K562 (cell line): ENCODE data around the gene SPEM2. TPM values are rescaled to one million over a fixed set of nuclear protein-coding genes. Genes with fewer than 3 reads are reported as not detected.

Experiments used
- ATAC-seq: fragments of 200-7000 bp; cut with Tn5 transposase; 3 replicates; pipeline ENCODE4 v1.9.1; 2020; ENCODE audit warnings: moderate library complexity
- BruUV-seq: library from RNA; stranded (reverse); fragments of 400-500 nt; replicated peaks from 2 replicates; lab custom pipeline; 2021; lab: Mats Ljungman, UMichigan
- CTCF ChIA-PET: fragments of 300-600 bp; formaldehyde crosslinking; extraction: SDS; loops from one replicate; lab custom pipeline; 2021; ENCODE audit warnings: low intra/inter-chr PET ratio; lab: Yijun Ruan, JAX
- POLR2A ChIA-PET: fragments of 300-600, 350-650 bp; sonication (Branson Sonifier 250); formaldehyde crosslinking; extraction: SDS; loops from one replicate; lab custom pipeline; 2021; ENCODE audit warnings: antibody characterized with exemption, inconsistent platforms; lab: Yijun Ruan, JAX
- DNase-seq, 4 experiments: peaks; one replicate each; pipeline versions ENCODE4 v3.0.0 to v3.0.0-alpha.2; 2011 to 2018; ENCODE audit warnings: low spot score in 3 of 4, mixed read lengths in 3 of 4; ENCODE audit errors: extremely low read depth in 1 of 4
- FAIRE-seq: peaks from 2 replicates; lab custom pipeline; 2011; peaks lifted over from hg19 to GRCh38; lab: Jason Lieb, UNC
- H2AFZ ChIP-seq: 2 replicates; pipeline ENCODE4 v1.6.0; 2011; ENCODE audit warnings: low read depth, low read length, control low read depth, inconsistent platforms
- H3K27ac ChIP-seq: fragments of 200-600 bp; 3 replicates; pipeline ENCODE4 v1.8.0; 2011; ENCODE audit warnings: low read depth, mild to moderate bottlenecking, control low read depth, inconsistent platforms, low read length, moderate library complexity, mixed read lengths; ENCODE audit errors: extremely low read depth
- H3K27me3 ChIP-seq, 2 experiments: fragments of 300-600 bp in 1 of 2; 2 replicates in 1 of 2; 3 replicates in 1 of 2; pipeline versions ENCODE4 v1.6.0 to v1.8.0; 2011; ENCODE audit warnings: inconsistent platforms in 2 of 2, low read length in 2 of 2, mild to moderate bottlenecking in 1 of 2, mixed read lengths in 1 of 2, moderate library complexity in 1 of 2; ENCODE audit not compliant: control insufficient read depth in 2 of 2, insufficient read depth in 2 of 2
- H3K36me3 ChIP-seq: fragments of 300-600 bp; 3 replicates; pipeline ENCODE4 v1.8.0; 2011; ENCODE audit warnings: mild to moderate bottlenecking, low read length, inconsistent platforms; ENCODE audit not compliant: control insufficient read depth, insufficient read depth
- H3K4me1 ChIP-seq, 2 experiments: fragments of 200-600 bp in 1 of 2; replicated peaks in 1 of 2; 2 replicates in 1 of 2; 3 replicates in 1 of 2; pipeline versions ENCODE4 v1.5.1 to v1.8.0; 2011; ENCODE audit warnings: inconsistent platforms in 2 of 2, low read length in 2 of 2, mild to moderate bottlenecking in 1 of 2, mixed read lengths in 1 of 2, moderate library complexity in 1 of 2; ENCODE audit not compliant: control insufficient read depth in 2 of 2, insufficient read depth in 2 of 2
- H3K4me2 ChIP-seq: 2 replicates; pipeline ENCODE4 v1.6.1; 2011; ENCODE audit warnings: low read length, control low read depth, inconsistent platforms, mixed read lengths; ENCODE audit not compliant: insufficient read depth
- H3K4me3 ChIP-seq: fragments of 200-600 bp; sonication (generic), shearing (Covaris generic); 2 replicates; pipeline ENCODE4 v1.5.1; 2016; ENCODE audit warnings: control low read depth, inconsistent platforms
- H3K79me2 ChIP-seq: fragments of 200-600 bp; 3 replicates; pipeline ENCODE4 v1.8.0; 2011; ENCODE audit warnings: low read length, inconsistent platforms; ENCODE audit not compliant: control insufficient read depth, insufficient read depth
- H3K9ac ChIP-seq, 2 experiments: 2 replicates each; pipeline versions ENCODE4 v1.6.0 to v1.6.1; 2011; ENCODE audit warnings: low read depth in 2 of 2, low read length in 2 of 2, control low read depth in 1 of 2, inconsistent platforms in 1 of 2, mild to moderate bottlenecking in 1 of 2, mixed read lengths in 1 of 2; ENCODE audit not compliant: insufficient read depth in 1 of 2
- H3K9me1 ChIP-seq: one replicate; pipeline ENCODE4 v1.6.0; 2011; ENCODE audit warnings: inconsistent platforms, mild to moderate bottlenecking, low read length, moderate library complexity; ENCODE audit not compliant: control insufficient read depth, insufficient read depth
- H3K9me3 ChIP-seq: replicated peaks from 2 replicates; pipeline ENCODE4 v1.5.1; 2011; ENCODE audit warnings: low read depth, low read length, inconsistent platforms; ENCODE audit not compliant: control insufficient read depth, insufficient read depth
- H4K20me1 ChIP-seq: replicated peaks from 2 replicates; pipeline ENCODE4 v1.6.1; 2011; ENCODE audit warnings: low read length, inconsistent platforms, mixed read lengths; ENCODE audit not compliant: control insufficient read depth, insufficient read depth
- ATF7 ChIP-seq: fragments of 450-650 bp; IDR thresholded peaks from 2 replicates; pipeline ENCODE4 v1.7.1; 2014; ENCODE audit warnings: mild to moderate bottlenecking, moderate library complexity
- DIDO1 ChIP-seq: fragments of 450-650 bp; IDR thresholded peaks from 2 replicates; pipeline ENCODE4 v1.6.1; 2016; ENCODE audit warnings: low read depth, missing biosample characterization, missing genetic modification characterization
- DPF2 ChIP-seq: fragments of 450-650 bp; IDR thresholded peaks from 2 replicates; pipeline ENCODE4 v1.6.1; 2016
- HDAC8 ChIP-seq: fragments of 450-650 bp; IDR thresholded peaks from 2 replicates; pipeline ENCODE4 v1.6.1; 2016; ENCODE audit warnings: mild to moderate bottlenecking, missing genetic modification characterization, moderate library complexity, missing compliant biosample characterization
- HDGF ChIP-seq: fragments of 450-650 bp; IDR thresholded peaks from 2 replicates; pipeline ENCODE4 v1.6.1; 2016
- HEY1 ChIP-seq: fragments of 250-450 bp; sonication (Bioruptor Pico); IDR thresholded peaks from 2 replicates; pipeline ENCODE4 v1.5.0; 2020; ENCODE audit warnings: mild to moderate bottlenecking, moderate library complexity, borderline replicate concordance
- MCM3 ChIP-seq: fragments of 450-650 bp; IDR thresholded peaks from 2 replicates; pipeline ENCODE4 v1.6.1; 2016
- NCOA2 ChIP-seq, 2 experiments: fragments of 450-650 bp; IDR thresholded peaks; 2 replicates each; pipeline ENCODE4 v1.6.1; 2018; ENCODE audit warnings: mild to moderate bottlenecking in 2 of 2, moderate library complexity in 1 of 2; ENCODE audit not compliant: partially characterized antibody in 2 of 2
- SMAD4 ChIP-seq: fragments of 250-450 bp; sonication (Bioruptor Pico); conservative IDR thresholded peaks from 2 replicates; pipeline ENCODE4 v1.8.0; 2021; ENCODE audit warnings: inconsistent platforms, mild to moderate bottlenecking, moderate library complexity
- STAT5B ChIP-seq: fragments of 250-450 bp; sonication (Bioruptor Pico); IDR thresholded peaks from 2 replicates; pipeline ENCODE4 v1.8.0; 2021; ENCODE audit warnings: mild to moderate bottlenecking, inconsistent platforms
- ZNF76 ChIP-seq: fragments of 250-450 bp; sonication (Bioruptor Pico); IDR thresholded peaks from 2 replicates; pipeline ENCODE4 v1.4.0; 2020; ENCODE audit warnings: mild to moderate bottlenecking, moderate library complexity, borderline replicate concordance
- ZNF766 ChIP-seq: fragments of 200-800 bp; sonication (Bioruptor generic); conservative IDR thresholded peaks from 2 replicates; pipeline ENCODE4 v1.6.1; 2016; ENCODE audit warnings: missing genetic modification characterization, missing compliant biosample characterization
- WGBS: fragments of 100-300 bp; shearing (Covaris generic); methylation state at CpG from one replicate; pipeline ENCODE4 v1.1.6; 2016; ENCODE audit warnings: low coverage, mixed read lengths; ENCODE audit not compliant: insufficient coverage; ENCODE audit errors: missing lambda C conversion rate; 5-methylcytosine and 5-hydroxymethylcytosine counted together
- in situ Hi-C: fragments of 300-500 bp; cut with MboI; formaldehyde crosslinking; loops from 4 replicates; pipeline ENCODE4 v1.15.0; 2018; ENCODE audit warnings: inconsistent platforms, mixed read lengths
- intact Hi-C: fragments of 100-400 bp; cut with micrococcal nuclease; formaldehyde crosslinking; loops from 2 replicates; pipeline ENCODE4 v1.14.2; 2022
- polyA plus RNA-seq, 8 experiments: library from polyadenylated mRNA; depleted of rRNA in 4 of 8; stranded (reverse) in 5 of 8; unstranded in 3 of 8; fragments of >200 nt; fragmentation: Nextera tagmentation in 2 of 8; fragmentation: Illumina TruSeq in 1 of 8; extraction: Ambion mirVana in 2 of 8; extraction: Trizol in 1 of 8; gene quantifications; 2 replicates each; pipeline versions ENCODE4 v1.2.1 to v1.2.3, GENCODE V29; 2011 to 2014; ENCODE audit warnings: inconsistent platforms in 1 of 8, missing spikeins in 1 of 8
- total RNA-seq, 7 experiments: library from RNA; depleted of rRNA in 6 of 7; stranded (reverse); fragments of >200 nt in 6 of 7; fragmentation: Illumina TruSeq in 2 of 7; extraction: Trizol in 2 of 7; gene quantifications; 2 replicates each; pipeline versions ENCODE4 v1.2.1 to v1.2.3, GENCODE V29; 2011 to 2021; ENCODE audit warnings: low replicate concordance in 1 of 7
- TF ChIP-seq, protein P1 (sequence below): fragments of 450-650 bp; IDR thresholded peaks from 2 replicates; pipeline ENCODE4 v1.6.1; 2014; ENCODE audit warnings: low read depth, mild to moderate bottlenecking, moderate library complexity, borderline replicate concordance
- TF ChIP-seq, protein P2 (sequence below): fragments of 450-650 bp; formaldehyde crosslinking; IDR thresholded peaks from 2 replicates; pipeline ENCODE4 v1.4.0; 2020; ENCODE audit warnings: mild to moderate bottlenecking, mixed read lengths
- TF ChIP-seq, protein P3 (sequence below): sonication (generic); formaldehyde crosslinking; IDR thresholded peaks from 2 replicates; pipeline ENCODE4 v1.8.0; 2022; ENCODE audit warnings: mild to moderate bottlenecking, missing genetic modification reagents
- TF ChIP-seq, protein P4 (sequence below): sonication (generic); formaldehyde crosslinking; IDR thresholded peaks from 2 replicates; pipeline ENCODE4 v1.8.0; 2022; ENCODE audit warnings: mild to moderate bottlenecking, low read depth, missing genetic modification reagents
- TF ChIP-seq, protein P5 (sequence below): fragments of 250-450 bp; sonication (Bioruptor Pico); IDR thresholded peaks from 2 replicates; pipeline ENCODE4 v1.8.0; 2022; ENCODE audit warnings: inconsistent platforms

The SPEM2 gene
- total and polyA plus RNA-seq, 9 of the 15 experiments (the other 6 are each of a cell fraction or from before 2014, with no cell fraction given), result not detected

DNA sequence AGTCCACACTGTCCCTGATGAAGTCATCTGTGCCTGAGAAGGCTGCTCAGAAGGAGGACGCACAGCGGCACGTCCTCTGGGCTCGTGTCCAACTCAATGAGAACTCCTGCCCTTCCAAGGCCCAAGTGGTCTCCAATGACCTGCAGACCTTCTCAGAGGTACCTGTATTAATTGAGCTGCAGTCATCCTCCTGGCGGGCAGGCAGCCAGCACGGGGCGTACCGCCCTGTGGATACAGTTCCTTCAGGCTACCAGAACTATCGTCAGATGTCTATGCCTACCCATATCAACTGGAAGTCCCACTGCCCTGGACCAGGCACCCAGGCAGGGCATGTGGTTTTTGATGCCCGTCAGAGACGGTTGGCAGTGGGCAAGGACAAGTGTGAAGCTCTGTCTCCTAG, 6.9 kb downstream of the SPEM2 start:
- Histone ChIP-seq H3K9ac (no peak overlapping the region), H3K36me3 (no peaks in the 10 kb centered on the region), H3K4me2 (no peak overlapping the region), H3K79me2 (peaks cover 7% of the 10 kb centered on the region; the same call in 2 of the 3 replicates), H3K4me1 (peaks cover 5 to 26% of the 10 kb centered on the region in 2 experiments; a peak in 4 of 5 replicates), H3K27me3 (no peaks in the 10 kb centered on the region), H3K9me3 (no peaks in the 10 kb centered on the region), H3K9me1 (no peaks in the 10 kb centered on the region), H3K27ac (no peak overlapping the region), H4K20me1 (no peaks in the 10 kb centered on the region), H3K4me3 (no peak overlapping the region), H2AFZ (no peak overlapping the region)
- BruUV-seq, result no TSS peak
- no peak for FAIRE-seq
- WGBS, result 63% methylated on average over 11 of the region's 11 CpGs
- intact Hi-C loops (no loop called here), in situ Hi-C loops (no loop called here)
- CTCF ChIA-PET, result no interaction called here
- ATAC-seq, result no peak
- DNase-seq, result no peak
- POLR2A ChIA-PET, result no interaction called here
- TF ChIP-seq ATF7 (no peak), NCOA2 (IDR thresholded peaks at IDR 0.05; ENCODE audit: partially characterized antibody in 2 of 2) (no peak), ZNF76 (no peak), HDAC8 (tag) (no peak), DIDO1 (no peak), MCM3 (no peak), HEY1 (no peak), ZNF766 (no peak), STAT5B (CRISPR knock-in tag) (no peak), HDGF (no peak), DPF2 (no peak), SMAD4 (CRISPR knock-in tag) (no peak)
- TF ChIP-seq, protein P1, sequence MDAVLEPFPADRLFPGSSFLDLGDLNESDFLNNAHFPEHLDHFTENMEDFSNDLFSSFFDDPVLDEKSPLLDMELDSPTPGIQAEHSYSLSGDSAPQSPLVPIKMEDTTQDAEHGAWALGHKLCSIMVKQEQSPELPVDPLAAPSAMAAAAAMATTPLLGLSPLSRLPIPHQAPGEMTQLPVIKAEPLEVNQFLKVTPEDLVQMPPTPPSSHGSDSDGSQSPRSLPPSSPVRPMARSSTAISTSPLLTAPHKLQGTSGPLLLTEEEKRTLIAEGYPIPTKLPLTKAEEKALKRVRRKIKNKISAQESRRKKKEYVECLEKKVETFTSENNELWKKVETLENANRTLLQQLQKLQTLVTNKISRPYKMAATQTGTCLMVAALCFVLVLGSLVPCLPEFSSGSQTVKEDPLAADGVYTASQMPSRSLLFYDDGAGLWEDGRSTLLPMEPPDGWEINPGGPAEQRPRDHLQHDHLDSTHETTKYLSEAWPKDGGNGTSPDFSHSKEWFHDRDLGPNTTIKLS, result no peak
- TF ChIP-seq, protein P2, sequence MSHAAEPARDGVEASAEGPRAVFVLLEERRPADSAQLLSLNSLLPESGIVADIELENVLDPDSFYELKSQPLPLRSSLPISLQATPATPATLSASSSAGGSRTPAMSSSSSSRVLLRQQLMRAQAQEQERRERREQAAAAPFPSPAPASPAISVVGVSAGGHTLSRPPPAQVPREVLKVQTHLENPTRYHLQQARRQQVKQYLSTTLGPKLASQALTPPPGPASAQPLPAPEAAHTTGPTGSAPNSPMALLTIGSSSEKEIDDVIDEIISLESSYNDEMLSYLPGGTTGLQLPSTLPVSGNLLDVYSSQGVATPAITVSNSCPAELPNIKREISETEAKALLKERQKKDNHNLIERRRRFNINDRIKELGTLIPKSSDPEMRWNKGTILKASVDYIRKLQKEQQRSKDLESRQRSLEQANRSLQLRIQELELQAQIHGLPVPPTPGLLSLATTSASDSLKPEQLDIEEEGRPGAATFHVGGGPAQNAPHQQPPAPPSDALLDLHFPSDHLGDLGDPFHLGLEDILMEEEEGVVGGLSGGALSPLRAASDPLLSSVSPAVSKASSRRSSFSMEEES, result no peak
- TF ChIP-seq, protein P3, sequence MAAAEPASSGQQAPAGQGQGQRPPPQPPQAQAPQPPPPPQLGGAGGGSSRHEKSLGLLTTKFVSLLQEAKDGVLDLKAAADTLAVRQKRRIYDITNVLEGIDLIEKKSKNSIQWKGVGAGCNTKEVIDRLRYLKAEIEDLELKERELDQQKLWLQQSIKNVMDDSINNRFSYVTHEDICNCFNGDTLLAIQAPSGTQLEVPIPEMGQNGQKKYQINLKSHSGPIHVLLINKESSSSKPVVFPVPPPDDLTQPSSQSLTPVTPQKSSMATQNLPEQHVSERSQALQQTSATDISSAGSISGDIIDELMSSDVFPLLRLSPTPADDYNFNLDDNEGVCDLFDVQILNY (CRISPR knock-in tag), result no peak
- TF ChIP-seq, protein P4, sequence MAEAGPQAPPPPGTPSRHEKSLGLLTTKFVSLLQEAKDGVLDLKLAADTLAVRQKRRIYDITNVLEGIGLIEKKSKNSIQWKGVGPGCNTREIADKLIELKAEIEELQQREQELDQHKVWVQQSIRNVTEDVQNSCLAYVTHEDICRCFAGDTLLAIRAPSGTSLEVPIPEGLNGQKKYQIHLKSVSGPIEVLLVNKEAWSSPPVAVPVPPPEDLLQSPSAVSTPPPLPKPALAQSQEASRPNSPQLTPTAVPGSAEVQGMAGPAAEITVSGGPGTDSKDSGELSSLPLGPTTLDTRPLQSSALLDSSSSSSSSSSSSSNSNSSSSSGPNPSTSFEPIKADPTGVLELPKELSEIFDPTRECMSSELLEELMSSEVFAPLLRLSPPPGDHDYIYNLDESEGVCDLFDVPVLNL (CRISPR knock-in tag), result no peak
- TF ChIP-seq, protein P5, sequence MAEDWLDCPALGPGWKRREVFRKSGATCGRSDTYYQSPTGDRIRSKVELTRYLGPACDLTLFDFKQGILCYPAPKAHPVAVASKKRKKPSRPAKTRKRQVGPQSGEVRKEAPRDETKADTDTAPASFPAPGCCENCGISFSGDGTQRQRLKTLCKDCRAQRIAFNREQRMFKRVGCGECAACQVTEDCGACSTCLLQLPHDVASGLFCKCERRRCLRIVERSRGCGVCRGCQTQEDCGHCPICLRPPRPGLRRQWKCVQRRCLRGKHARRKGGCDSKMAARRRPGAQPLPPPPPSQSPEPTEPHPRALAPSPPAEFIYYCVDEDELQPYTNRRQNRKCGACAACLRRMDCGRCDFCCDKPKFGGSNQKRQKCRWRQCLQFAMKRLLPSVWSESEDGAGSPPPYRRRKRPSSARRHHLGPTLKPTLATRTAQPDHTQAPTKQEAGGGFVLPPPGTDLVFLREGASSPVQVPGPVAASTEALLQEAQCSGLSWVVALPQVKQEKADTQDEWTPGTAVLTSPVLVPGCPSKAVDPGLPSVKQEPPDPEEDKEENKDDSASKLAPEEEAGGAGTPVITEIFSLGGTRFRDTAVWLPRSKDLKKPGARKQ (CRISPR knock-in tag), result no peak
- TF ChIP-seq, all 486 proteins: peak for 0
